ENCODE measurements around the gene METTL15.
"Not testable (repeated sequence)": the region's sequence is repeated elsewhere in the genome, so short reads cannot be mapped to it uniquely, and the experiment has no call there.

METTL15 gene

GRCh38 chr11:28107191-28107749 lies 918 bp upstream of the METTL15 start:
- in situ Hi-C loops (cut with HindIII; ENCODE audit: low pct_ligation_motif_present, low pct_unique_long_range_greater_than_20kb, low sequenced_read_pairs): no loop called here
- DNase-seq: peak; percentile 42

GRCh38 chr11:28108958-28109357 lies 770 bp downstream of the METTL15 start:
- DNase-seq: no peak
- in situ Hi-C loops (cut with HindIII; ENCODE audit: low pct_ligation_motif_present, low pct_unique_long_range_greater_than_20kb, low sequenced_read_pairs): no loop called here

GRCh38 chr11:28110108-28110820 lies 2.1 kb downstream of the METTL15 start:
- in situ Hi-C loops (cut with HindIII; ENCODE audit: low pct_ligation_motif_present, low pct_unique_long_range_greater_than_20kb, low sequenced_read_pairs): no loop called here
- DNase-seq: peak; percentile 76

- in situ Hi-C loops (cut with HindIII; ENCODE audit: low pct_ligation_motif_present, low pct_unique_long_range_greater_than_20kb, low sequenced_read_pairs): no loop called here
- DNase-seq: peak; percentile 19
Measured at GRCh38 chr11:28110821-28111200, 2.6 kb downstream of the METTL15 start.

GRCh38 chr11:28114116-28114515 lies 5.9 kb downstream of the METTL15 start:
- no peak for DNase-seq
- in situ Hi-C loops (cut with HindIII; ENCODE audit: low pct_ligation_motif_present, low pct_unique_long_range_greater_than_20kb, low sequenced_read_pairs): no loop called here

GRCh38 chr11:28114731-28115130 lies 6.5 kb downstream of the METTL15 start:
- in situ Hi-C loops (cut with HindIII; ENCODE audit: low pct_ligation_motif_present, low pct_unique_long_range_greater_than_20kb, low sequenced_read_pairs): no loop called here
- no peak for DNase-seq

- no peak for DNase-seq
- in situ Hi-C loops (cut with HindIII; ENCODE audit: low pct_ligation_motif_present, low pct_unique_long_range_greater_than_20kb, low sequenced_read_pairs): no loop called here
Measured at GRCh38 chr11:28117712-28118111, 9.5 kb downstream of the METTL15 start.

- in situ Hi-C loops (cut with HindIII; ENCODE audit: low pct_ligation_motif_present, low pct_unique_long_range_greater_than_20kb, low sequenced_read_pairs): no loop called here
- no peak for DNase-seq
Measured at GRCh38 chr11:28123151-28123581, 15.0 kb downstream of the METTL15 start.

- no peak for DNase-seq
- in situ Hi-C loops (cut with HindIII; ENCODE audit: low pct_ligation_motif_present, low pct_unique_long_range_greater_than_20kb, low sequenced_read_pairs): no loop called here
Measured at GRCh38 chr11:28132548-28132947, 24.4 kb downstream of the METTL15 start.

GRCh38 chr11:28133146-28133545 lies 25.0 kb downstream of the METTL15 start:
- DNase-seq: no peak
- in situ Hi-C loops (cut with HindIII; ENCODE audit: low pct_ligation_motif_present, low pct_unique_long_range_greater_than_20kb, low sequenced_read_pairs): no loop called here

- DNase-seq; in situ Hi-C loops (cut with HindIII; ENCODE audit: low pct_ligation_motif_present, low pct_unique_long_range_greater_than_20kb, low sequenced_read_pairs): not testable (repeated sequence)
Measured at GRCh38 chr11:28136157-28136556, 28.0 kb downstream of the METTL15 start.

GRCh38 chr11:28137366-28137765 lies 29.2 kb downstream of the METTL15 start:
- in situ Hi-C loops (cut with HindIII; ENCODE audit: low pct_ligation_motif_present, low pct_unique_long_range_greater_than_20kb, low sequenced_read_pairs): no loop called here
- DNase-seq: no peak

GRCh38 chr11:28137832-28138231 lies 29.6 kb downstream of the METTL15 start:
- no peak for DNase-seq
- in situ Hi-C loops (cut with HindIII; ENCODE audit: low pct_ligation_motif_present, low pct_unique_long_range_greater_than_20kb, low sequenced_read_pairs): no loop called here

GRCh38 chr11:28139841-28140415 lies 31.7 kb downstream of the METTL15 start:
- in situ Hi-C loops (cut with HindIII; ENCODE audit: low pct_ligation_motif_present, low pct_unique_long_range_greater_than_20kb, low sequenced_read_pairs): no loop called here
- DNase-seq: no peak

- DNase-seq: no peak
- in situ Hi-C loops (cut with HindIII; ENCODE audit: low pct_ligation_motif_present, low pct_unique_long_range_greater_than_20kb, low sequenced_read_pairs): no loop called here
Measured at GRCh38 chr11:28140689-28141455, 32.7 kb downstream of the METTL15 start.

- in situ Hi-C loops (cut with HindIII; ENCODE audit: low pct_ligation_motif_present, low pct_unique_long_range_greater_than_20kb, low sequenced_read_pairs): no loop called here
- no peak for DNase-seq
Measured at GRCh38 chr11:28142724-28143123, 34.5 kb downstream of the METTL15 start.

GRCh38 chr11:28144808-28145207 lies 36.6 kb downstream of the METTL15 start:
- in situ Hi-C loops (cut with HindIII; ENCODE audit: low pct_ligation_motif_present, low pct_unique_long_range_greater_than_20kb, low sequenced_read_pairs): no loop called here
- DNase-seq: peak; percentile 50

- DNase-seq: peak; percentile 80
- in situ Hi-C loops (cut with HindIII; ENCODE audit: low pct_ligation_motif_present, low pct_unique_long_range_greater_than_20kb, low sequenced_read_pairs): no loop called here
Measured at GRCh38 chr11:28146123-28146751, 38.0 kb downstream of the METTL15 start.

GRCh38 chr11:28152743-28153142 lies 44.6 kb downstream of the METTL15 start:
- in situ Hi-C loops (cut with HindIII; ENCODE audit: low pct_ligation_motif_present, low pct_unique_long_range_greater_than_20kb, low sequenced_read_pairs): no loop called here
- no peak for DNase-seq

All from ACHN (cell line).